HCT116 (cell line): ENCODE data around the gene OR6J1. TPM values are rescaled to one million over a fixed set of nuclear protein-coding genes. Genes with fewer than 3 reads are reported as not detected.

Experiments
- ATAC-seq: fragments of 200-7000 bp; cut with Tn5 transposase; 2 replicates; pipeline ENCODE4 v1.9.1; 2020; ENCODE audit warnings: mild to moderate bottlenecking, moderate library complexity
- BruUV-seq: library from RNA; stranded (reverse); fragments of 400-500 nt; replicated peaks from 2 replicates; lab custom pipeline; 2021; lab: Mats Ljungman, UMichigan
- CTCF ChIA-PET: fragments of 300-600 bp; sonication (Branson Sonifier 250); formaldehyde crosslinking; loops from one replicate; lab custom pipeline; 2021; ENCODE audit warnings: antibody characterized with exemption; lab: Charles Lee
- POLR2A ChIA-PET: fragments of 300-600, 350-600 bp; sonication (Branson Sonifier 250); formaldehyde crosslinking; loops from one replicate; lab custom pipeline; 2021; ENCODE audit warnings: antibody characterized with exemption; lab: Charles Lee
- RAD21 ChIA-PET, 2 experiments: fragments of 300-600 bp; sonication (Branson Sonifier 250); formaldehyde crosslinking; loops; one replicate each; lab custom pipeline; 2023; ENCODE audit warnings: low total read pairs in 2 of 2; ENCODE audit not compliant: uncharacterized antibody in 2 of 2, unreplicated experiment in 2 of 2, low non-redundant PET in 1 of 2; lab: Charles Lee
- DNase-seq: peaks from one replicate; pipeline ENCODE4 v3.0.0-alpha.2; 2010; ENCODE audit warnings: low read depth, low spot score
- H2AFZ ChIP-seq: fragments of 200-600 bp; shearing (Covaris generic), sonication (generic); 2 replicates; pipeline ENCODE4 v1.6.1; 2017; ENCODE audit warnings: low read depth, mixed run types, mixed read lengths, antibody characterized with exemption, low read length; ENCODE audit not compliant: poor library complexity, severe bottlenecking
- H3K27ac ChIP-seq: 2 replicates; pipeline ENCODE4 v1.5.1; 2012; ENCODE audit warnings: low read depth, low read length
- H3K27me3 ChIP-seq: fragments of 200-600 bp; sonication (generic); 2 replicates; pipeline ENCODE4 v1.6.1; 2016; ENCODE audit warnings: mixed run types, low read length, mixed read lengths; ENCODE audit not compliant: insufficient read depth
- H3K36me3 ChIP-seq, 2 experiments: fragments of 200-500 bp in 1 of 2; fragments of 200-600 bp in 1 of 2; sonication (Bioruptor generic) in 1 of 2; sonication (generic) in 1 of 2; 2 replicates each; pipeline versions ENCODE4 v1.5.1 to v1.6.1; 2014 to 2016; ENCODE audit warnings: low read length in 2 of 2, inconsistent platforms in 1 of 2, mixed read lengths in 1 of 2, mixed run types in 1 of 2; ENCODE audit not compliant: insufficient read depth in 2 of 2, control insufficient read depth in 1 of 2
- H3K4me1 ChIP-seq, 2 experiments: fragments of 200-600 bp in 1 of 2; sonication (generic) in 1 of 2; 2 replicates each; pipeline versions ENCODE4 v1.5.1 to v1.6.1; 2012 to 2017; ENCODE audit warnings: low read length in 2 of 2, inconsistent platforms in 1 of 2, mild to moderate bottlenecking in 1 of 2, mixed read lengths in 1 of 2, mixed run types in 1 of 2, moderate library complexity in 1 of 2; ENCODE audit not compliant: insufficient read depth in 2 of 2, control insufficient read depth in 1 of 2
- H3K4me2 ChIP-seq: fragments of 200-600 bp; sonication (generic); 2 replicates; pipeline ENCODE4 v1.6.1; 2017; ENCODE audit warnings: mixed run types, low read length, mixed read lengths
- H3K4me3 ChIP-seq, 2 experiments: fragments of 200-600 bp in 1 of 2; sonication (generic) in 1 of 2; replicated peaks in 1 of 2; 2 replicates each; pipeline ENCODE4 v1.5.1; 2011 to 2016; ENCODE audit warnings: low read length in 2 of 2, control low read depth in 1 of 2, low read depth in 1 of 2, mild to moderate bottlenecking in 1 of 2, mixed read lengths in 1 of 2, mixed run types in 1 of 2
- H3K79me2 ChIP-seq: fragments of 200-600 bp; sonication (generic); 2 replicates; pipeline ENCODE4 v1.6.1; 2017; ENCODE audit warnings: mild to moderate bottlenecking, mixed run types, low read length, moderate library complexity, mixed read lengths; ENCODE audit not compliant: insufficient read depth
- H3K9ac ChIP-seq: fragments of 200-600 bp; sonication (generic); 2 replicates; pipeline ENCODE4 v1.6.1; 2016; ENCODE audit warnings: low read length, mixed read lengths
- H3K9me2 ChIP-seq: fragments of 200-600 bp; sonication (generic), shearing (Covaris generic); 2 replicates; pipeline ENCODE4 v1.6.1; 2017; ENCODE audit warnings: mixed run types, mild to moderate bottlenecking, moderate library complexity; ENCODE audit not compliant: insufficient read depth
- H3K9me3 ChIP-seq, 2 experiments: fragments of 200-500 bp in 1 of 2; fragments of 200-600 bp in 1 of 2; sonication (Bioruptor generic) in 1 of 2; sonication (generic) in 1 of 2; 2 replicates each; pipeline ENCODE4 v1.6.1; 2014 to 2017; ENCODE audit warnings: low read length in 2 of 2, mixed read lengths in 2 of 2, inconsistent platforms in 1 of 2, low read depth in 1 of 2, mild to moderate bottlenecking in 1 of 2, mixed run types in 1 of 2, moderate library complexity in 1 of 2; ENCODE audit not compliant: control insufficient read depth in 1 of 2, insufficient read depth in 1 of 2
- H4K20me1 ChIP-seq: fragments of 200-600 bp; sonication (generic), shearing (Covaris generic); 2 replicates; pipeline ENCODE4 v1.6.1; 2017; ENCODE audit warnings: mixed run types, mild to moderate bottlenecking, moderate library complexity; ENCODE audit not compliant: insufficient read depth
- CBX3 ChIP-seq: IDR thresholded peaks from 2 replicates; pipeline ENCODE4 v1.6.1; 2012; ENCODE audit warnings: low read depth
- EZH2 ChIP-seq: fragments of 200-600 bp; sonication (generic); IDR thresholded peaks from 2 replicates; pipeline ENCODE4 v1.6.1; 2017; ENCODE audit warnings: antibody characterized with exemption, mixed run types
- EZH2phosphoT487 ChIP-seq: fragments of 200-600 bp; IDR thresholded peaks from 2 replicates; pipeline ENCODE4 v1.6.1; 2018; ENCODE audit warnings: antibody characterized with exemption, borderline replicate concordance
- FOSL1 ChIP-seq: IDR thresholded peaks from 2 replicates; pipeline ENCODE4 v1.6.1; 2012; ENCODE audit warnings: low read depth
- JUND ChIP-seq: IDR thresholded peaks from 2 replicates; pipeline ENCODE4 v1.6.1; 2012
- POLR2A ChIP-seq: IDR thresholded peaks from 2 replicates; pipeline ENCODE4 v1.7.0; 2011; ENCODE audit warnings: borderline replicate concordance; ENCODE audit not compliant: insufficient read depth, insufficient read length; ENCODE audit errors: extremely low read depth
- POLR2AphosphoS5 ChIP-seq: IDR thresholded peaks from 2 replicates; pipeline ENCODE4 v1.6.1; 2011; ENCODE audit warnings: mild to moderate bottlenecking, low read depth, low read length, moderate library complexity
- RAD21 ChIP-seq: IDR thresholded peaks from 2 replicates; pipeline ENCODE4 v1.6.1; 2012; ENCODE audit warnings: low read depth, mild to moderate bottlenecking
- SP1 ChIP-seq: IDR thresholded peaks from 2 replicates; pipeline ENCODE4 v1.6.1; 2012; ENCODE audit warnings: low read depth
- SRF ChIP-seq: IDR thresholded peaks from 2 replicates; pipeline ENCODE4 v1.6.1; 2012; ENCODE audit warnings: low read depth
- TCF7L2 ChIP-seq: IDR thresholded peaks from 2 replicates; pipeline ENCODE4 v1.7.0; 2011; ENCODE audit warnings: borderline replicate concordance, inconsistent platforms; ENCODE audit not compliant: insufficient read depth, insufficient read length; ENCODE audit errors: extremely low read depth
- YY1 ChIP-seq: IDR thresholded peaks from 2 replicates; pipeline ENCODE4 v1.6.1; 2011; ENCODE audit warnings: low read length, low read depth, moderate library complexity, mild to moderate bottlenecking; ENCODE audit not compliant: insufficient replicate concordance; ENCODE audit errors: extremely low read depth
- ZFX ChIP-seq: fragments of 450-650 bp; IDR thresholded peaks from 2 replicates; pipeline ENCODE4 v1.6.1; 2017
- ZNF274 ChIP-seq: fragments of 200-500 bp; sonication (Bioruptor generic); IDR thresholded peaks from 2 replicates; pipeline ENCODE4 v1.6.1; 2014; ENCODE audit warnings: mild to moderate bottlenecking, low read depth, low read length, inconsistent platforms
- intact Hi-C: fragments of 100-400 bp; cut with micrococcal nuclease; formaldehyde crosslinking; loops from 2 replicates; pipeline ENCODE4 v1.10.0; 2022
- total RNA-seq: library from RNA; stranded (reverse); gene quantifications from one replicate; pipeline ENCODE4 v1.2.1, GENCODE V29; 2021; ENCODE audit not compliant: unreplicated experiment
- TF ChIP-seq, protein P1 (sequence below): IDR thresholded peaks from 2 replicates; pipeline ENCODE4 v1.6.1; 2011; ENCODE audit warnings: mild to moderate bottlenecking, low read length, moderate library complexity; ENCODE audit not compliant: insufficient replicate concordance; ENCODE audit errors: extremely low read depth
- TF ChIP-seq, protein P2 (sequence below): IDR thresholded peaks from 2 replicates; pipeline ENCODE4 v1.6.1; 2012; ENCODE audit warnings: low read depth
- TF ChIP-seq, protein P3 (sequence below): IDR thresholded peaks from 2 replicates; pipeline ENCODE4 v1.6.1; 2012
- TF ChIP-seq, protein P4 (sequence below), 3 experiments: fragments of 200-600 bp in 1 of 3; sonication (generic) in 1 of 3; IDR thresholded peaks in 2 of 3; conservative IDR thresholded peaks in 1 of 3; 2 replicates each; pipeline ENCODE4 v1.5.1; 2012 to 2017; ENCODE audit warnings: low read depth in 2 of 3, low read length in 2 of 3, antibody characterized with exemption in 1 of 3, borderline replicate concordance in 1 of 3, control low read depth in 1 of 3, mild to moderate bottlenecking in 1 of 3, mixed read lengths in 1 of 3, mixed run types in 1 of 3, moderate library complexity in 1 of 3; ENCODE audit not compliant: insufficient read depth in 1 of 3
- TF ChIP-seq, protein P5 (sequence below): IDR thresholded peaks from 2 replicates; pipeline ENCODE4 v1.6.1; 2012

Gene OR6J1
- total RNA-seq, 1 experiment from 2014 or later = not detected

DNA sequence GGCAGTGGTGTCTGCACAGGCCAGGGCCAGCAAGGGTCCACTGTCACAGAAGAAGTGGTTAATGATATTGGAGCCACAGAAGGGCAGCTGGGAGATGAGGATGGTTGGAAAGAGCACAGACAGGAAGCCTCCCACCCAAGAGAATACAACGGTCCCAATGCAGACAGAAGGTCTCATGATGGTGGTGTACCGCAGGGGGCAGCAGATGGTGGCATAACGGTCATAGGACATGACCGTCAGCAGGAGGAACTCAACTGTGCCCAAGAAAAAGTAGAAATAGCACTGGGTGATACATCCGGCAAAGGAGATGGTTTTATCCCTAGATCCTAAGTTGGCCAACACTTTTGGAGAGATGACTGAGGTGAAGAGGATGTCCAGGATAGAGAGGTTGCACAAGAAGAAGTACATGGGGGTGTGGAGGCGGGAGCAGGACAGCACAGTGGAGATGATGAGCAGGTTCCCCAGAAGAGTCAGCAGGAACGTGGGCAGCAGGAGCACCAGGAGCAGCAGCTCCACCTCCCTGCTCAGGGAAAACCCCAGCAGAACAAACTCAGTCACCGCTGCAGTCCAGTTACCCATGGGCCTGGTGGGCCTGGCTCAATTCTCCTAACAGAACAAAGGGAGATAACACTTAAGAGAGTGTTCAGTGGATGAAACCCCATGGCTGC is 9.8 kb downstream of the OR6J1 start:
- Histone ChIP-seq H3K9ac (no peak overlapping the region), H3K9me2 (no peaks in the 10 kb centered on the region), H3K36me3 (no peaks in the 10 kb centered on the region), H3K27me3 (no peaks in the 10 kb centered on the region), H3K9me3 (peaks cover 0 to 8% of the 10 kb centered on the region in 2 experiments; a peak in 1 of 4 replicates), H3K4me1 (no peaks in the 10 kb centered on the region), H2AFZ (no peak overlapping the region), H4K20me1 (no peaks in the 10 kb centered on the region), H3K79me2 (no peaks in the 10 kb centered on the region), H3K27ac (no peak overlapping the region), H3K4me2 (no peak overlapping the region)
- no peak for ATAC-seq
- DNase-seq = no peak
- ChIA-PET CTCF (no interaction called here), RAD21 (no interaction called here)
- BruUV-seq = no TSS peak
- intact Hi-C loops = no loop called here
- no peak for TF ChIP-seq SP1
- TF ChIP-seq, protein P1, sequence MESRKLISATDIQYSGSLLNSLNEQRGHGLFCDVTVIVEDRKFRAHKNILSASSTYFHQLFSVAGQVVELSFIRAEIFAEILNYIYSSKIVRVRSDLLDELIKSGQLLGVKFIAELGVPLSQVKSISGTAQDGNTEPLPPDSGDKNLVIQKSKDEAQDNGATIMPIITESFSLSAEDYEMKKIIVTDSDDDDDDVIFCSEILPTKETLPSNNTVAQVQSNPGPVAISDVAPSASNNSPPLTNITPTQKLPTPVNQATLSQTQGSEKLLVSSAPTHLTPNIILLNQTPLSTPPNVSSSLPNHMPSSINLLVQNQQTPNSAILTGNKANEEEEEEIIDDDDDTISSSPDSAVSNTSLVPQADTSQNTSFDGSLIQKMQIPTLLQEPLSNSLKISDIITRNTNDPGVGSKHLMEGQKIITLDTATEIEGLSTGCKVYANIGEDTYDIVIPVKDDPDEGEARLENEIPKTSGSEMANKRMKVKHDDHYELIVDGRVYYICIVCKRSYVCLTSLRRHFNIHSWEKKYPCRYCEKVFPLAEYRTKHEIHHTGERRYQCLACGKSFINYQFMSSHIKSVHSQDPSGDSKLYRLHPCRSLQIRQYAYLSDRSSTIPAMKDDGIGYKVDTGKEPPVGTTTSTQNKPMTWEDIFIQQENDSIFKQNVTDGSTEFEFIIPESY = no peak
- TF ChIP-seq POLR2A = no peak
- no peak for TF ChIP-seq CBX3
- TF ChIP-seq YY1 = no peak
- no peak for TF ChIP-seq FOSL1
- TF ChIP-seq EZH2 = no peak
- no peak for TF ChIP-seq RAD21
- TF ChIP-seq, protein P2, sequence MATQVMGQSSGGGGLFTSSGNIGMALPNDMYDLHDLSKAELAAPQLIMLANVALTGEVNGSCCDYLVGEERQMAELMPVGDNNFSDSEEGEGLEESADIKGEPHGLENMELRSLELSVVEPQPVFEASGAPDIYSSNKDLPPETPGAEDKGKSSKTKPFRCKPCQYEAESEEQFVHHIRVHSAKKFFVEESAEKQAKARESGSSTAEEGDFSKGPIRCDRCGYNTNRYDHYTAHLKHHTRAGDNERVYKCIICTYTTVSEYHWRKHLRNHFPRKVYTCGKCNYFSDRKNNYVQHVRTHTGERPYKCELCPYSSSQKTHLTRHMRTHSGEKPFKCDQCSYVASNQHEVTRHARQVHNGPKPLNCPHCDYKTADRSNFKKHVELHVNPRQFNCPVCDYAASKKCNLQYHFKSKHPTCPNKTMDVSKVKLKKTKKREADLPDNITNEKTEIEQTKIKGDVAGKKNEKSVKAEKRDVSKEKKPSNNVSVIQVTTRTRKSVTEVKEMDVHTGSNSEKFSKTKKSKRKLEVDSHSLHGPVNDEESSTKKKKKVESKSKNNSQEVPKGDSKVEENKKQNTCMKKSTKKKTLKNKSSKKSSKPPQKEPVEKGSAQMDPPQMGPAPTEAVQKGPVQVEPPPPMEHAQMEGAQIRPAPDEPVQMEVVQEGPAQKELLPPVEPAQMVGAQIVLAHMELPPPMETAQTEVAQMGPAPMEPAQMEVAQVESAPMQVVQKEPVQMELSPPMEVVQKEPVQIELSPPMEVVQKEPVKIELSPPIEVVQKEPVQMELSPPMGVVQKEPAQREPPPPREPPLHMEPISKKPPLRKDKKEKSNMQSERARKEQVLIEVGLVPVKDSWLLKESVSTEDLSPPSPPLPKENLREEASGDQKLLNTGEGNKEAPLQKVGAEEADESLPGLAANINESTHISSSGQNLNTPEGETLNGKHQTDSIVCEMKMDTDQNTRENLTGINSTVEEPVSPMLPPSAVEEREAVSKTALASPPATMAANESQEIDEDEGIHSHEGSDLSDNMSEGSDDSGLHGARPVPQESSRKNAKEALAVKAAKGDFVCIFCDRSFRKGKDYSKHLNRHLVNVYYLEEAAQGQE = no peak
- TF ChIP-seq, protein P3, sequence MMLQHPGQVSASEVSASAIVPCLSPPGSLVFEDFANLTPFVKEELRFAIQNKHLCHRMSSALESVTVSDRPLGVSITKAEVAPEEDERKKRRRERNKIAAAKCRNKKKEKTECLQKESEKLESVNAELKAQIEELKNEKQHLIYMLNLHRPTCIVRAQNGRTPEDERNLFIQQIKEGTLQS = no peak
- TF ChIP-seq POLR2AphosphoS5 = no peak
- TF ChIP-seq TCF7L2 = no peak
- no peak for TF ChIP-seq EZH2phosphoT487
- no peak for TF ChIP-seq JUND
- TF ChIP-seq, protein P4, sequence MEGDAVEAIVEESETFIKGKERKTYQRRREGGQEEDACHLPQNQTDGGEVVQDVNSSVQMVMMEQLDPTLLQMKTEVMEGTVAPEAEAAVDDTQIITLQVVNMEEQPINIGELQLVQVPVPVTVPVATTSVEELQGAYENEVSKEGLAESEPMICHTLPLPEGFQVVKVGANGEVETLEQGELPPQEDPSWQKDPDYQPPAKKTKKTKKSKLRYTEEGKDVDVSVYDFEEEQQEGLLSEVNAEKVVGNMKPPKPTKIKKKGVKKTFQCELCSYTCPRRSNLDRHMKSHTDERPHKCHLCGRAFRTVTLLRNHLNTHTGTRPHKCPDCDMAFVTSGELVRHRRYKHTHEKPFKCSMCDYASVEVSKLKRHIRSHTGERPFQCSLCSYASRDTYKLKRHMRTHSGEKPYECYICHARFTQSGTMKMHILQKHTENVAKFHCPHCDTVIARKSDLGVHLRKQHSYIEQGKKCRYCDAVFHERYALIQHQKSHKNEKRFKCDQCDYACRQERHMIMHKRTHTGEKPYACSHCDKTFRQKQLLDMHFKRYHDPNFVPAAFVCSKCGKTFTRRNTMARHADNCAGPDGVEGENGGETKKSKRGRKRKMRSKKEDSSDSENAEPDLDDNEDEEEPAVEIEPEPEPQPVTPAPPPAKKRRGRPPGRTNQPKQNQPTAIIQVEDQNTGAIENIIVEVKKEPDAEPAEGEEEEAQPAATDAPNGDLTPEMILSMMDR (IDR thresholded peaks at IDR 0.05 in 2 of 3, conservative IDR thresholded peaks at IDR 0.05 in 1 of 3; ENCODE audit: borderline replicate concordance in 1 of 3, insufficient read depth in 1 of 3, low read depth in 2 of 3, low read length in 2 of 3) = no peak
- TF ChIP-seq SRF = no peak
- no peak for TF ChIP-seq ZNF274
- TF ChIP-seq ZFX = no peak
- TF ChIP-seq, protein P5, sequence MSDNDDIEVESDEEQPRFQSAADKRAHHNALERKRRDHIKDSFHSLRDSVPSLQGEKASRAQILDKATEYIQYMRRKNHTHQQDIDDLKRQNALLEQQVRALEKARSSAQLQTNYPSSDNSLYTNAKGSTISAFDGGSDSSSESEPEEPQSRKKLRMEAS = no peak
- TF ChIP-seq, all 23 proteins: peak for 0
- POLR2A ChIA-PET = no interaction called here
- no peak overlapping the region for H3K4me3 ChIP-seq
